HL-60 (cell line): ENCODE measurements around the gene GLCE.

Source experiments
- DNase-seq, 2 experiments: peaks; one replicate each; pipeline ENCODE4 v3.0.0-alpha.2; 2010 to 2020; ENCODE audit warnings: low read depth in 1 of 2, low spot score in 1 of 2
- H3K27ac ChIP-seq: fragments of 250-450 bp; sonication (Bioruptor Pico); replicated peaks from 2 replicates; pipeline ENCODE4 v1.5.1; 2020; ENCODE audit warnings: mild to moderate bottlenecking, moderate library complexity
- H3K27me3 ChIP-seq: fragments of 250-450 bp; sonication (Bioruptor Pico); 2 replicates; pipeline ENCODE4 v1.5.1; 2021; ENCODE audit warnings: mild to moderate bottlenecking, moderate library complexity; ENCODE audit not compliant: insufficient read depth, poor library complexity, severe bottlenecking
- H3K4me3 ChIP-seq: replicated peaks from 2 replicates; pipeline ENCODE4 v1.5.1; 2011; ENCODE audit warnings: mild to moderate bottlenecking, control low read depth, low read length; ENCODE audit not compliant: insufficient read depth
- GABPA ChIP-seq: IDR thresholded peaks from 2 replicates; pipeline ENCODE4 v1.6.1; 2012; ENCODE audit warnings: low read depth
- POLR2AphosphoS5 ChIP-seq: IDR thresholded peaks from 2 replicates; pipeline ENCODE4 v1.6.1; 2012; ENCODE audit warnings: low read depth
- SPI1 ChIP-seq: IDR thresholded peaks from 2 replicates; pipeline ENCODE4 v1.6.1; 2012; ENCODE audit warnings: low read depth, mild to moderate bottlenecking, borderline replicate concordance
- TF ChIP-seq, protein P1 (sequence below): IDR thresholded peaks from 2 replicates; pipeline ENCODE4 v1.6.1; 2012; ENCODE audit warnings: low read depth; ENCODE audit not compliant: insufficient replicate concordance
- TF ChIP-seq, protein P2 (sequence below): IDR thresholded peaks from one replicate; pipeline ENCODE4 v1.5.1; 2011; ENCODE audit warnings: low read length, control low read depth, inconsistent platforms; ENCODE audit not compliant: insufficient read depth

Gene GLCE

DNA sequence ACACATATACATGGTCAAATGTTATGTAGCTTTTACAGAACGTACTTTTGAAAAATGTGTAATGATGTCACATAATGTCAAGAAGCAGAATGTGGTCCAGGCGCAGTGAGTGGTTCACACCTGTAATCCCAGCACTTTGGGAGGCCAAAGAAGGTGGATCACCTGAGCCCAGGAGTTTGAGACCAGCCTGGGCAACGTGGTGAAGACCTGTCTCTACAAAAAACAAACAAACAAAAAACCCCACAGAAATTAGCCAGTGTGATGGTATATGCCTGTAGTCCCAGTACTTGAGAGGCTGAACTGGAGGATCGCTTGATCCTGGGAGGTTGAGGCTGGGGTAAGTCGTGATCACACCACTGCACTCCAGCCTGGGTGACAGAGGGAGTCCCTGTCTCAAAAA is 15.9 kb upstream of the GLCE start:
- H3K27me3 ChIP-seq, result peaks cover 5% of the 10 kb centered on the region
- no peak for TF ChIP-seq GABPA
- TF ChIP-seq, protein P1, sequence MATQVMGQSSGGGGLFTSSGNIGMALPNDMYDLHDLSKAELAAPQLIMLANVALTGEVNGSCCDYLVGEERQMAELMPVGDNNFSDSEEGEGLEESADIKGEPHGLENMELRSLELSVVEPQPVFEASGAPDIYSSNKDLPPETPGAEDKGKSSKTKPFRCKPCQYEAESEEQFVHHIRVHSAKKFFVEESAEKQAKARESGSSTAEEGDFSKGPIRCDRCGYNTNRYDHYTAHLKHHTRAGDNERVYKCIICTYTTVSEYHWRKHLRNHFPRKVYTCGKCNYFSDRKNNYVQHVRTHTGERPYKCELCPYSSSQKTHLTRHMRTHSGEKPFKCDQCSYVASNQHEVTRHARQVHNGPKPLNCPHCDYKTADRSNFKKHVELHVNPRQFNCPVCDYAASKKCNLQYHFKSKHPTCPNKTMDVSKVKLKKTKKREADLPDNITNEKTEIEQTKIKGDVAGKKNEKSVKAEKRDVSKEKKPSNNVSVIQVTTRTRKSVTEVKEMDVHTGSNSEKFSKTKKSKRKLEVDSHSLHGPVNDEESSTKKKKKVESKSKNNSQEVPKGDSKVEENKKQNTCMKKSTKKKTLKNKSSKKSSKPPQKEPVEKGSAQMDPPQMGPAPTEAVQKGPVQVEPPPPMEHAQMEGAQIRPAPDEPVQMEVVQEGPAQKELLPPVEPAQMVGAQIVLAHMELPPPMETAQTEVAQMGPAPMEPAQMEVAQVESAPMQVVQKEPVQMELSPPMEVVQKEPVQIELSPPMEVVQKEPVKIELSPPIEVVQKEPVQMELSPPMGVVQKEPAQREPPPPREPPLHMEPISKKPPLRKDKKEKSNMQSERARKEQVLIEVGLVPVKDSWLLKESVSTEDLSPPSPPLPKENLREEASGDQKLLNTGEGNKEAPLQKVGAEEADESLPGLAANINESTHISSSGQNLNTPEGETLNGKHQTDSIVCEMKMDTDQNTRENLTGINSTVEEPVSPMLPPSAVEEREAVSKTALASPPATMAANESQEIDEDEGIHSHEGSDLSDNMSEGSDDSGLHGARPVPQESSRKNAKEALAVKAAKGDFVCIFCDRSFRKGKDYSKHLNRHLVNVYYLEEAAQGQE, result no peak
- no peak for TF ChIP-seq SPI1
- H3K4me3 ChIP-seq, result no peak overlapping the region
- DNase-seq, result no peak
- H3K27ac ChIP-seq, result no peak overlapping the region

DNA sequence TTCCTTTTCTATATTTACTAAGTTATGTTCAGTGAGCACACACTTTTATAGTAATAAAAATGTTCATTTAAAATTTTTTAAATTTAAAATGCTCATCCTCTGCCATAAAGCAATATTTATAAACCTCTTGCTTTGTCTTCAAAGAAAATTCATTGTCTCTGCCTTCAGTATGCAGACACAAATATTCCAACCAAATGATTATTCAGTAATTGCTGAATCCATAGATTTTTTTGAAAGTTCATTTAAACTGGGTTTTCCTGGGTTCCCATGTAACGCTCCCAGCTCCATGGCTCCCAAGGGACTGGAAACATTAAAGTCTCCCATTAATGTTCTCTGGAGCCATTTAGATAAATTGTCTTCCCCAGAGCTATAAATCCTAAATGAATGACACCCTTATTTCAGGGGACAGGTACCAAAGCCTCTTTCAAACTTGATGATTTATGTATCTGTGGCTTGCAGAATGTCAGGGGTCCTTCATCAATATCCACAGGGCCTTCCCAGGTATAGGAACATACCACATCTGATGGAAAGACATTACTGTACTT is 15.2 kb upstream of the GLCE start:
- Histone ChIP-seq H3K27me3 (peaks cover 5% of the 10 kb centered on the region), H3K4me3 (no peak overlapping the region), H3K27ac (no peak overlapping the region)
- no peak for DNase-seq
- TF ChIP-seq GABPA (no peak), POLR2AphosphoS5 (no peak), SPI1 (no peak)
- TF ChIP-seq, protein P1, result no peak
- TF ChIP-seq, protein P2, sequence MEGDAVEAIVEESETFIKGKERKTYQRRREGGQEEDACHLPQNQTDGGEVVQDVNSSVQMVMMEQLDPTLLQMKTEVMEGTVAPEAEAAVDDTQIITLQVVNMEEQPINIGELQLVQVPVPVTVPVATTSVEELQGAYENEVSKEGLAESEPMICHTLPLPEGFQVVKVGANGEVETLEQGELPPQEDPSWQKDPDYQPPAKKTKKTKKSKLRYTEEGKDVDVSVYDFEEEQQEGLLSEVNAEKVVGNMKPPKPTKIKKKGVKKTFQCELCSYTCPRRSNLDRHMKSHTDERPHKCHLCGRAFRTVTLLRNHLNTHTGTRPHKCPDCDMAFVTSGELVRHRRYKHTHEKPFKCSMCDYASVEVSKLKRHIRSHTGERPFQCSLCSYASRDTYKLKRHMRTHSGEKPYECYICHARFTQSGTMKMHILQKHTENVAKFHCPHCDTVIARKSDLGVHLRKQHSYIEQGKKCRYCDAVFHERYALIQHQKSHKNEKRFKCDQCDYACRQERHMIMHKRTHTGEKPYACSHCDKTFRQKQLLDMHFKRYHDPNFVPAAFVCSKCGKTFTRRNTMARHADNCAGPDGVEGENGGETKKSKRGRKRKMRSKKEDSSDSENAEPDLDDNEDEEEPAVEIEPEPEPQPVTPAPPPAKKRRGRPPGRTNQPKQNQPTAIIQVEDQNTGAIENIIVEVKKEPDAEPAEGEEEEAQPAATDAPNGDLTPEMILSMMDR, result no peak

DNA sequence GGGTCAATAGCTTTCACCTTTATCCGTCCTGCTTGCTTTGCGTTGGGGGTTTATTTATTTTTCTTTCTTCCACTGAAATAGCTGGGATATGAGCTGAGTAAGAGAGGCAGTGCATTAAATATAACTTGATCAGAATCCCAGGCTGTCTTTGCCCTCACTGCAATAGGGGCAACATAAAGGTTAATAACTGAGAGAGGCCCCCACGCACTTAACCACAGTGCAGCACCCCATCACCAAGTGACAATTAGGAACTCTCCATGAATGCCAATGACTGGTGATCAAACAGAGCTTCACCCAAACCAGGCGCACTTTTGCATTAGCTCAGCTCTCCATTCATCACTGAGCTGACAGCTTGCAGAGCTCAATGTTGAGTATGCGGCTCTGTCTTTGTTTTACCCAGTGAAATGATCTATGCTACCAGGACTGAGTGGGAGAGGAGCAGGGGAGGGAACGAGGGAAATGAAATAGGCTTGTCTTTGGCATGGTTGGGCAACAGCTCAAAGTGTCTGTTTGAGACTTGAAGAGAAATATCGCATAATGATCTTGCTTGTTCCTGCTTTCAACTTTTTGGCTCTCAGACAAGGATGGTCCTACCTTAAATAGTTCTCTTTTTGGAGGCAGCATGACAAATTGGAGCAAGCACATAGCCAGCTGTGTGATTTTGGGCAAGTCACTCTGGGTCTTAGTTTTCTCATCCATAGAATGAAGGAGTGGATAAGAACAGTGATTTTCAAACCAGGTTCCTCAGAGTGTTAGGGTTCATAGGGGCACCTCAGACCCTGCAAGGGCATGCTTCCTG is 14.5 kb upstream of the GLCE start:
- TF ChIP-seq SPI1 (no peak), POLR2AphosphoS5 (no peak), GABPA (no peak)
- TF ChIP-seq, protein P2, result no peak
- TF ChIP-seq, protein P1, result no peak
- peaks cover 8% of the 10 kb centered on the region for H3K27me3 ChIP-seq
- no peak for DNase-seq

More for the DNA sequence above, 14.5 kb upstream of the GLCE start:
- H3K4me3 ChIP-seq, result no peak overlapping the region
- H3K27ac ChIP-seq, result no peak overlapping the region
